Umbilical cord (tissue), 2 donors: ENCODE results near the gene MRFAP1. TPM values are rescaled to one million over a fixed set of nuclear protein-coding genes. Genes with fewer than 3 reads are reported as not detected.
"Not testable (repeated sequence)": the region's sequence is repeated elsewhere in the genome, so short reads cannot be mapped to it uniquely, and the experiment has no call there.

ENCODE experiments used
- DNase-seq: peaks from one replicate; pipeline ENCODE4 v3.0.0-alpha.2; 2015; ENCODE audit warnings: low spot score
- total RNA-seq: library from RNA; depleted of rRNA; stranded (reverse); fragments of >200 nt; gene quantifications from one replicate; pipeline ENCODE4 v1.2.3, GENCODE V29; 2014; ENCODE audit warnings: low replicate concordance; ENCODE audit not compliant: insufficient read depth

Gene MRFAP1
- total RNA-seq, 1 donor from 2014 or later: 63.6 TPM

DNA sequence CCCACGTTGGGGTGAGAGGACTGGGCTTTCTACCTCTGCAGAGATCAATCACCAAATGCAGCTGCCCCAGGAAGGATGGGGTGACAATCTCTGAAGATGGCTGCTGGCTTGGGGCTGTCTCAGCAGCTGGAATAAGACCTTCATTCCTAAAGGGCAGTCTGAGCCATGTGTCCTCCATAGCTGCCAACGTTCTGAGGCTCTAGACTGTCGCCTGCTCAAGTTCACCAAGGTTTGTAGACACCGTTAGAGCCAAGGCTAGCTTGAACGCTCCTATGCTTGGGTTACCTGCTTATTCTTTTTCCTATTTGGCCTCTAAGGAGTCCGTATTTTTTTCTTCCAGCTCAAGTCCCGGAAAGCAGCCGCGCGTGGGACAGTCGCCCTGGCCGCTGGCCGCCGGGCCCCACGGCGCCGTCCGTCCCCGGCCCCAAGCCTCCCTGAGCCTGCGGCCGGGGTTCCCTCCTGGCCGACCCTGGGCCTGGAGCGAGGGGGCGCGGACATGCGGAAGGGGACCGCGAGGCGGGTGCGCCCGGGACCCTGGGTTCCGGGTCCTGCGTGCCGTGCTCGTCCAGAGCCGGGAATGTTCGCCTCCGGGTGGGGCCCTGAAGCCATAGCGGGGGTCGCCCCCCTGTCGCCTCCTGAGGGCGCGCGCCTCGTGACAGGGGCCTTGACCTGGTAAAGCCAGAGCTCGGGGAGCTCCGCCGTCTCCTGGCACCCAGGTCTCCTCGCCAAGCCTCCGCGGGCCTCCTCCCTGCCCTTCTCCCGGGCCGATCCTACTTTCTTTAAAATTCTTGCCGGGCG lies 23.3 kb downstream of the MRFAP1 start:
- DNase-seq: no peak

- no peak for DNase-seq
Observed at GRCh38 chr4:6665320-6665654, 24.8 kb downstream of the MRFAP1 start.

GRCh38 chr4:6668391-6668790 lies 27.9 kb downstream of the MRFAP1 start:
- no peak for DNase-seq

DNA sequence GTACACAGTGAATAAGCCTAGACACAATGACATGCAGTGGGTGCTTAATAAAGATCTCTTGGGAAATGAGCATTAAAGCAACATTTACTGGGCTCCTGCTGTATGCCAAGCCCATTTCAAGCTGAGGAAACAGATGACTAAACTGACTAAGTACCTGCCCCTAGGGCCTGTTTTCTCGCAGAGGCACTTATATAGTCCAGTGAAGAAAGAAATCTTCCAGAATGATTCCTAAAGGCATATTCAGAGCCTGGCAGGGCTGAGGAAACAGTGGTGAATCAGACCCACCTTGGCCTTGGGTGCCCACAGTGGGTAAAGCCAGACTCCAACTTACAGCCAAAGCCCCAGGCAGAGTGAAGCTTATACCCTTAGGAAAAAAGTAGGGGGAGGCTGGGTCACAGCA lies 31.2 kb downstream of the MRFAP1 start:
- no peak for DNase-seq

- DNase-seq: no peak
Observed at GRCh38 chr4:6672131-6672530, 31.6 kb downstream of the MRFAP1 start.

DNA sequence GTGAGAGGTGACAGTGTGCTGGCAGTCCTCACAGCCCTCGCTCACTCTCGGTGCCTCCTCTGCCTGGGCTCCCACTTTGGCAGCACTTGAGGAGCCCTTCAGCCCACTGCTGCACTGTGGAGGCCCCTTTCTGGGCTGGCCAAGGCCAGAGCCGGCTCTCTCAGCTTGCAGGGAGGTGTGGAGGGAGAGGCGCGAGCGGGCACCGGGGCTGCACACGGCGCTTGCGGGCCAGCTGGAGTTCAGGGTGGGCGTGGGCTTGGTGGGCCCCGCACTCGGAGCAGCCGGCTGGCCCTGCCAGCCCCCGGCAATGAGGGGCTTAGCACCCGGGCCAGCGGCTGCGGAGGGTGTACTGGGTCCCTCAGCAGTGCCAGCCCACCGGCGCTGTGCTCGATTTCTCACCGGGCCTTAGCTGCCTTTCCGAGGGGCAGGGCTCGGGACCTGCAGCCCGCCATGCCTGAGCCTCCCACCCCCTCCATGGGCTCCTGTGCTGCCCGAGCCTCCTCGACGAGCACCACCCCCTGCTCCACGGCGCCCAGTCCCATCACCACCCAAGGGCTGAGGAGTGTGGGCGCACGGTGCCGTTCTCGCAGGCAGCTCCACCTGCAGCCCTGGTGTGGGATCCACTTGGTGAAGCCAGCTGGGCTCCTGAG lies 32.2 kb downstream of the MRFAP1 start:
- not testable (repeated sequence) for DNase-seq

- not testable (repeated sequence) for DNase-seq
Observed at GRCh38 chr4:6673191-6673659, 32.7 kb downstream of the MRFAP1 start.

DNA sequence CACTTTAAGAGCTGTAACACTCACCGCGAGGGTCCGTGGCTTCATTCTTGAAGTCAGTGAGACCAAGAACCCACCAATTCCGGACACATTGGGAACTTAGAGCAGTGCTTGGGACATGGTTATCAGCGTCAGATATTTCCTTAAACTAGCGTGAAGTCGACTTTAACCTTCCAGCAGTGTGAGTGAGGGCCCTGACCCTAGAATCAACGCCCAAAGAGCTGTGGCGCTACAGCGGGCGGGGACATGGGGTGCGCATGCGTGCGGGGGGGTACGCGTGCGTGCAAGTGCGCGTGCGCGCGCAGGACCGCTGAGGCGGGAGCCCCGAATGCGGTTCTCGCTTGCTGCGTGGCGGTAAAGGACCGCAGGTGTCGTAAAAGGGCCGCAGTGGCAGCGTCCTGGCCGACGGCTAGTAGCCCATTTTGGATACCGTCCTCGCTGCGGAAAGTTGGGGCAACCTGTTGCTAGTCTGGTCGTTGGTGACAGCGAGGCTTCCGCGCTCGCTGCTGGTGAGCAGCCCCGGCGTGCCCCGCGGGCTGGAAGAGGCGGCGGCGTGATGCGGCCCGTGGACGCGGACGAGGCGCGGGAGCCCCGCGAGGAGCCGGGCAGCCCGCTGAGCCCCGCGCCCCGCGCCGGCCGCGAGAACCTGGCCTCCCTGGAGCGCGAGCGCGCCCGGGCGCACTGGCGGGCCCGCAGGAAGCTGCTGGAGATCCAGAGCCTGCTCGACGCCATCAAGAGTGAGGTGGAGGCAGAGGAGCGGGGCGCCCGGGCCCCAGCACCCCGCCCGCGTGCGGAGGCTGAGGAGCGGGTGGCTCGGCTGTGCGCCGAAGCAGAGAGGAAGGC lies 33.4 kb downstream of the MRFAP1 start:
- peak; percentile 96 for DNase-seq

- peak; percentile 36 for DNase-seq
Observed at GRCh38 chr4:6674500-6675149, 34.1 kb downstream of the MRFAP1 start.

- DNase-seq: no peak
Observed at GRCh38 chr4:6676722-6677558, 36.5 kb downstream of the MRFAP1 start.

GRCh38 chr4:6680372-6681034 lies 40.0 kb downstream of the MRFAP1 start:
- DNase-seq: no peak

DNA sequence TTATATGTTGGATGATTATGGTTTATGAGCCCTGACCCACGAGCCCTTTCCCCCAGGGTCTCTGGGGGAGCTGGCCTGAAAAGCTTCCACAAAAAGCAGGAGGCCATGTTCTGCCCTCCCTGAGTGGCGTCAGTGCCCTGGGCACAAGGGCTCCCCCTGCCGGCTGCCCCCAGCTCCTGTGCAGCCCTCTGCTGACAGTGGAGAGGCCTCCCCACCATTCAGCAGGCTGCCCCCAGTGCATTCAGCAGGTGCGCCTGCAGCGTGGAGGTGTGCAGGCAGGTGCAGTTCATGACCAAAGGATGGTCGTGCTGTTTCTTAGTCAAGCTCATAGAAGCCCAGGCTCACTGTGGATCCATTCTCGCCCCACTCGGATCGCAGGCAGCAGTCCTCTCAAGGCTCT lies 40.7 kb downstream of the MRFAP1 start:
- no peak for DNase-seq

- DNase-seq: no peak
Observed at GRCh38 chr4:6682862-6683590, 42.5 kb downstream of the MRFAP1 start.

DNA sequence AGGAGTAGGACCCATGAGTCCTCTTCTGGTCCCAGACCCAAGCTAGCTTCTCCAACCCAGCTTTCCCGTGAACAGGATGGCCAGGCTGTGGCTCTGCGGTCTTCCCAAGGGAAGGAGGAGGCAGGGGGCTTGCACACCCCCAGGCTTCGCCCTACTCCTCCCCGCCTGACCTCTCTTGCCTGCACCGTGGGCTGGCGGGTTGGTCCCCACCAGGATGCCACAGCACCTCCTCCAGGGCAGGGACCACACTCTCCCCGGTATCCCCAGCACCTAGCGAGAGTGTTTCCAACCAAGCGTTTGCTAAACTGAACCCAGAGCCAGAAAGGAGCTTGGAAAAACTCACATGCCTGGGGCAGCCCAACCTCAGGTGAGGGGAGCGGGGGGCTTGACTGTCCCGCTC lies 44.2 kb downstream of the MRFAP1 start:
- DNase-seq: no peak

GRCh38 chr4:6686104-6686787 lies 45.8 kb downstream of the MRFAP1 start:
- no peak for DNase-seq

DNA sequence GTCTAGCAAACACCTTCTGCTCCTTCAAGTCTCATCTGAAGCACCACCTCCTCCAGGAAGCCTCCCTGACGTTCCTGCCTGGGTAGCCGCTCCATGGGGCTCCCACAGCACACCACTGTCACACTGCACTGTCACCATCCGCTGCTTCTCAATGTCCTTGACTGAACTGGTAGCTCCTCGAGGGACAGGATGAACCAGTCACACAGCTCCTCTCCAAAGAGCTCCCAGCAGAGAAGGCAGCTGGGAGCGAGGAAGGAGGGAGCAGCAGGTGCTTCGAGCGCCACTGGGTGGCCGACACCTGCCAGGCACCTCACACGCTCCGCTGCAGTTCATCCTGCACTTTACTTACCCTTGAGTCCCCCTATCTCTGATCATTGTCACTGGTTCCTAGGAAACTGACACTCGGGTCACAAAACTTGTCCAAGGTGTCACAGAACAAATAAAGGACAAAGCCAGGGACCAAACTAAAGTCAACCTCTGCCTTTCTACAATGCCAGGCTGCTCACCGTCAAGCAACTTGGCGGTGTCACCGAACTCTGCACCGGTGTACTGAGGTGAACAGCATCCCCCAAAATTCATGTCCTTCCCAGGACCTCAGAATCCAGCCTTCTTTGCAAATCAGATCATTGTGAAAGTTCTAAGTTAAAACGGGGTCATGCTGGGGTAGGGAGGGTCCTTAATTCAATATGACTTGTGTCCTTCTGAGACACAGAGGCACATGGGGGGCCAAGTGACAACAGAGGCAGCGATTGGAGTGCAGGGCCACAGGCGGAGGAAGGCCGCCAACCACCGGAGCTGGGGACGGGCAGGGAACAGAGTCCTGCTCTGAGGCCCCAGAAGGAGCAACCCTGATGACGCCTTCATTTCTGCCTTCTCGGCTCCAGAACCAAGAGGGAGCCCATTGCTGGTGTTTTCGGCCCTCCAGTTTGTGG lies 47.7 kb downstream of the MRFAP1 start:
- DNase-seq: no peak

GRCh38 chr4:6688879-6689505 lies 48.5 kb downstream of the MRFAP1 start:
- peak; percentile 92 for DNase-seq
